Measurements from ENCODE around the gene YAP1. TPM values are rescaled to one million over a fixed set of nuclear protein-coding genes. Genes with fewer than 3 reads are reported as not detected.
A peak's percentile ranks its signal among the peaks of the same experiment; 100 is the strongest.

The YAP1 gene
- total and polyA plus RNA-seq, 2 experiments from 2014 or later = 20.6 to 111 TPM

DNA sequence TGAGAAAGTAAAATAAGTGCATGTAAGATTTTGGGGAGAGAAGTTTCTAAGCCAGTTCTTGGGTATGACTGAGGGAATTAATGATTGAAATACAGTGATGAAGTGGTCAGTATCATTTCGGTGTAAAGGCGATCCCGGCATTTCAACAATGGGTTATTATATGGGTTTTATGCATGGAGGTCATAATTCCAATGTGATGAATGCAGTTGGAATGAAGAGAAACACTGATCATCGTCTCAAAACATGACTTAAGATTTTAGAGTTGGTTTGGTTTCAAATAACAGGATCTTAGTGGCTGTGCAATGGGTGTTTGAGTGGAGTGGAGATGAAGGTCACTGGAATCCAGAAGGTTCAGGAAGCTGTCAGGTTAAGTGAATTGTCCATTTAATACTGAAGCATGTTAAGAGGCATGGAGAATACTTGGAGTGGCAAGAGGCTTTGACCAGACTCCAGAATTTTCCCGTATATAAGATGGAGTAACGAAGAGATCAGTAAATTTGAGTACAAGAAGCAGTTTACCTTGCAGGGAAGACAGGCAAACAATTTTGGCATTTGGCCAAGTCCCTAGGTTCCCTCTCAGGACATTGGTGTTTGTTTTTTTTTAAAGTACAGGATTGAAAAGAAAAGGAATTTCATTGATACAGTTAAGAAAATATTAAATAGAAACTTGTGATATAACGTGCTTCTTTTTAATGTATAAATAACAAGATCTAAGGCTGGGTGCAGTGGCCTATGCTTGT, 110.7 kb downstream of the YAP1 start:
- Histone ChIP-seq H4K20me1 (ENCODE audit: insufficient read depth, poor library complexity, severe bottlenecking) (no peaks in the 10 kb centered on the region), H3K9me2 (replicated peaks; ENCODE audit: insufficient read depth) (no peaks in the 10 kb centered on the region), H3K27me3 (no peaks in the 10 kb centered on the region), H2AFZ (no peak overlapping the region), H3K27ac (no peak overlapping the region), H3K79me2 (peaks cover 52% of the 10 kb centered on the region), H3K9me3 (ENCODE audit: low read depth) (no peaks in the 10 kb centered on the region), H3K36me3 (replicated peaks; ENCODE audit: insufficient read depth, low read depth) (no peaks in the 10 kb centered on the region), H3K4me3 (no peak overlapping the region), H3K4me2 (no peak overlapping the region), H3K4me1 (ENCODE audit: insufficient read depth) (peaks cover 18% of the 10 kb centered on the region)
- no peak for DNase-seq (ENCODE audit: low spot score)
- WGBS (ENCODE audit: low lambda C conversion rate, missing lambda C conversion rate) = 87% methylated on average over 7 of the region's 7 CpGs
- TF ChIP-seq EZH2phosphoT487 (IDR thresholded peaks at IDR 0.05; ENCODE audit: low read depth, severe bottlenecking, unreplicated experiment) = no peak
- TF ChIP-seq, protein P1, sequence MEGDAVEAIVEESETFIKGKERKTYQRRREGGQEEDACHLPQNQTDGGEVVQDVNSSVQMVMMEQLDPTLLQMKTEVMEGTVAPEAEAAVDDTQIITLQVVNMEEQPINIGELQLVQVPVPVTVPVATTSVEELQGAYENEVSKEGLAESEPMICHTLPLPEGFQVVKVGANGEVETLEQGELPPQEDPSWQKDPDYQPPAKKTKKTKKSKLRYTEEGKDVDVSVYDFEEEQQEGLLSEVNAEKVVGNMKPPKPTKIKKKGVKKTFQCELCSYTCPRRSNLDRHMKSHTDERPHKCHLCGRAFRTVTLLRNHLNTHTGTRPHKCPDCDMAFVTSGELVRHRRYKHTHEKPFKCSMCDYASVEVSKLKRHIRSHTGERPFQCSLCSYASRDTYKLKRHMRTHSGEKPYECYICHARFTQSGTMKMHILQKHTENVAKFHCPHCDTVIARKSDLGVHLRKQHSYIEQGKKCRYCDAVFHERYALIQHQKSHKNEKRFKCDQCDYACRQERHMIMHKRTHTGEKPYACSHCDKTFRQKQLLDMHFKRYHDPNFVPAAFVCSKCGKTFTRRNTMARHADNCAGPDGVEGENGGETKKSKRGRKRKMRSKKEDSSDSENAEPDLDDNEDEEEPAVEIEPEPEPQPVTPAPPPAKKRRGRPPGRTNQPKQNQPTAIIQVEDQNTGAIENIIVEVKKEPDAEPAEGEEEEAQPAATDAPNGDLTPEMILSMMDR (IDR thresholded peaks at IDR 0.05; ENCODE audit: poor library complexity) = no peak
- TF ChIP-seq EZH2 (IDR thresholded peaks at IDR 0.05; ENCODE audit: borderline replicate concordance) = no peak

DNA sequence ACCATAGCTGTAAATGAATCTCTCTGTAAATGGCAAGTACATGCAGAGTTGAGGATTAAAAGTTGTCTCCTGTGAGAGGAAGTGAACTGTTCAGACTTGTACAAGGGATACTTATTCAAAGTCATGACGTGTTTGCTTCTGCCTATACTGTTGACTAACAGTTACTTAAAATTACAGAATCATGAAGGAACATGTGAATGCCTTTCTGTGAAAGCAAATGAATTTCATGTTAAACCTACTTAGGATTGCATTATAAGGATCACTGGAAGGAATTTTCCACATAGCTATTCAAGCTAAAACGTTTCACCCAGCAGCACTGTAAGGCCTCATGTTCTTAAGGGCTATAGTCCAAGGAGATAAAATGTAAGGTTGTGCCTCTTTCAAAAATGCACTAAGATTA, 113.6 kb downstream of the YAP1 start:
- Histone ChIP-seq H3K27ac (peak overlapping the region; percentile 82), H3K4me3 (no peak overlapping the region), H3K79me2 (peaks cover 42% of the 10 kb centered on the region), H2AFZ (no peak overlapping the region), H3K9me3 (ENCODE audit: low read depth) (no peaks in the 10 kb centered on the region), H3K9me2 (replicated peaks; ENCODE audit: insufficient read depth) (no peaks in the 10 kb centered on the region), H4K20me1 (ENCODE audit: insufficient read depth, poor library complexity, severe bottlenecking) (no peaks in the 10 kb centered on the region), H3K36me3 (replicated peaks; ENCODE audit: insufficient read depth, low read depth) (no peaks in the 10 kb centered on the region), H3K27me3 (no peaks in the 10 kb centered on the region), H3K4me2 (no peak overlapping the region), H3K4me1 (ENCODE audit: insufficient read depth) (peaks cover 30% of the 10 kb centered on the region)
- DNase-seq (ENCODE audit: low spot score) = peak; percentile 47
- TF ChIP-seq EZH2phosphoT487 (IDR thresholded peaks at IDR 0.05; ENCODE audit: low read depth, severe bottlenecking, unreplicated experiment) (no peak), EZH2 (IDR thresholded peaks at IDR 0.05; ENCODE audit: borderline replicate concordance) (no peak)
- TF ChIP-seq, protein P1 (IDR thresholded peaks at IDR 0.05; ENCODE audit: poor library complexity) = no peak
- WGBS (ENCODE audit: low lambda C conversion rate, missing lambda C conversion rate) = 40% methylated on average over 2 of the region's 2 CpGs

DNA sequence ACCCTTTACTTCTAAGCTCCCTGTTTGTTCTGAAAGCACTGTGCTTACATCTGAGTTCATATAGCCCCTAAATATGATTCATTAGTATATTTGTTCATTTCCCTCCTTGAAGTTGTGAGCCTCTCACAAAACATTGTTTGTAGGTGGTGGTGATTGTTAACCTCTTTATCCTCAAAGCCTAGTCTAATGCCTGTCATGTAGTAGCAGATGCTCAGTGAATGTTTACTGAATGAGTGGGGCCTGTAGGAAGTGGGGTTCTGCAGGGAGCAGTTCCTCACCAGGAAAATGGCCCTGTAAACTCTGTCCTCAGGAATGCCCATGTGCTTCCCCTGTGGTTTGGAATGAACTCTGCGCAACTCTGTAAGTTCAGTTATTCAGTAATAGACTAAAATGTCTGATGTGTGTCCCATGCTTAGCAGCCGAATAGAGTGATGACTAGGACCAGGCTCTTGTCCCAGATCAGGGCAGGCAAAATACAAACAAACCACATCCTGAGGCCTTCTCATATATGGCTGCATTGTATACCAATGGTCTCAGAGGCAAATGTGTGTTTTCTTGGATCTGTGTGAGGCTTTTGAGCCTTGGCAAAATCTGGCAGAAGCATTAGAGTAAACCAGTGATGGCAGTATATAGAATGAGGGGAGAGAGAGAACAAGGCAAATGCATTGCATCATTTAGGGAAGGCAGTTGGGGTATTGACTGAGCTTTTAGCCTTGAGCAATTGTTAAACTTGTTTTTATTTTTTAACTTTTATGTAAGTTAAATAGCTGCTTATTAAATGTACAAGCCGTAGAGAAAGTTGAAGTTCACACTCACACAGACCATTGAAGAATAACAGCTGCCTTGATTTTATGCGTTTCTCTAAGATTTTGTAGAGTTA, 115.7 kb downstream of the YAP1 start:
- Histone ChIP-seq H3K27ac (peak overlapping the region; percentile 82), H3K9me3 (ENCODE audit: low read depth) (no peaks in the 10 kb centered on the region), H3K36me3 (replicated peaks; ENCODE audit: insufficient read depth, low read depth) (no peaks in the 10 kb centered on the region), H3K27me3 (no peaks in the 10 kb centered on the region), H3K4me1 (ENCODE audit: insufficient read depth) (peaks cover 42% of the 10 kb centered on the region), H4K20me1 (ENCODE audit: insufficient read depth, poor library complexity, severe bottlenecking) (no peaks in the 10 kb centered on the region), H3K79me2 (peaks cover 28% of the 10 kb centered on the region), H2AFZ (no peak overlapping the region), H3K4me3 (no peak overlapping the region), H3K9me2 (replicated peaks; ENCODE audit: insufficient read depth) (no peaks in the 10 kb centered on the region), H3K4me2 (peak overlapping the region; percentile 39)
- DNase-seq (ENCODE audit: low spot score) = peak; percentile 19
- 52% methylated on average over 4 of the region's 4 CpGs for WGBS (ENCODE audit: low lambda C conversion rate, missing lambda C conversion rate)
- no peak for TF ChIP-seq EZH2 (IDR thresholded peaks at IDR 0.05; ENCODE audit: borderline replicate concordance)
- TF ChIP-seq, protein P1 (IDR thresholded peaks at IDR 0.05; ENCODE audit: poor library complexity) = no peak
- TF ChIP-seq EZH2phosphoT487 (IDR thresholded peaks at IDR 0.05; ENCODE audit: low read depth, severe bottlenecking, unreplicated experiment) = no peak
